ENCODE measurements around the gene AKAP12. TPM values are rescaled to one million over a fixed set of nuclear protein-coding genes. Genes with fewer than 3 reads are reported as not detected.
"Not testable (repeated sequence)": the region's sequence is repeated elsewhere in the genome, so short reads cannot be mapped to it uniquely, and the experiment has no call there.

Gene AKAP12
- total RNA-seq, 2 experiments from 2014 or later, result 4.1 to 5.0 TPM

- CTCF ChIA-PET, result interaction anchor here (2.0 kb wide), 1 partner anchor 15 kb away, joined by 5 read pairs; no protein-coding TSS in a partner anchor
- peak overlapping the region; percentile 9 for H3K27ac Mint-ChIP-seq
- no peaks in the 10 kb centered on the region for H3K27me3 Mint-ChIP-seq
- peaks cover 81% of the 10 kb centered on the region for H3K4me1 Mint-ChIP-seq
- H3K36me3 Mint-ChIP-seq (ENCODE audit: low read depth), result peaks cover 28% of the 10 kb centered on the region
- intact Hi-C loops (cut with DNase I, micrococcal nuclease), result loop anchor here in 1 of 2 experiments (5.0 to 10.0 kb wide), 2 partner anchors 89 to 781 kb away; partner anchors contain the start of gene PLEKHG1
- no peak for ATAC-seq
- POLR2A ChIA-PET, result no interaction called here
- no peaks in the 10 kb centered on the region for H3K9me3 Mint-ChIP-seq (ENCODE audit: low read depth)
- no peak overlapping the region for H3K4me3 Mint-ChIP-seq
- no peak for DNase-seq
Observed at GRCh38 chr6:151375833-151376232, 136.1 kb downstream of the AKAP12 start.

GRCh38 chr6:151376440-151376839, 136.7 kb downstream of the AKAP12 start:
- DNase-seq (no peak), ATAC-seq (no peak)
- H3K36me3 Mint-ChIP-seq (ENCODE audit: low read depth), result peaks cover 22% of the 10 kb centered on the region
- intact Hi-C loops (cut with DNase I, micrococcal nuclease), result loop anchor here in 1 of 2 experiments (5.0 to 10.0 kb wide), 2 partner anchors 89 to 782 kb away; partner anchors contain the start of gene PLEKHG1
- no peaks in the 10 kb centered on the region for H3K9me3 Mint-ChIP-seq (ENCODE audit: low read depth)
- no peaks in the 10 kb centered on the region for H3K27me3 Mint-ChIP-seq
- no peak overlapping the region for H3K4me3 Mint-ChIP-seq
- peak overlapping the region; percentile 59 for H3K27ac Mint-ChIP-seq
- H3K4me1 Mint-ChIP-seq, result peaks cover 80% of the 10 kb centered on the region
- POLR2A ChIA-PET, result no interaction called here
- CTCF ChIA-PET, result interaction anchor here (2.0 kb wide), 1 partner anchor 14 kb away, joined by 5 read pairs; no protein-coding TSS in a partner anchor

GRCh38 chr6:151377095-151377494, 137.3 kb downstream of the AKAP12 start:
- H3K4me1 Mint-ChIP-seq, result peaks cover 77% of the 10 kb centered on the region
- H3K27ac Mint-ChIP-seq, result no peak overlapping the region
- no peak overlapping the region for H3K4me3 Mint-ChIP-seq
- POLR2A ChIA-PET, result no interaction called here
- CTCF ChIA-PET, result no interaction called here
- H3K36me3 Mint-ChIP-seq (ENCODE audit: low read depth), result peaks cover 18% of the 10 kb centered on the region
- no peak for ATAC-seq
- intact Hi-C loops (cut with DNase I, micrococcal nuclease), result loop anchor here in 1 of 2 experiments (5.0 to 10.0 kb wide), 2 partner anchors 90 to 782 kb away; partner anchors contain the start of gene PLEKHG1
- H3K27me3 Mint-ChIP-seq, result no peaks in the 10 kb centered on the region
- no peak for DNase-seq
- H3K9me3 Mint-ChIP-seq (ENCODE audit: low read depth), result no peaks in the 10 kb centered on the region

- Mint-ChIP-seq H3K4me1 (peaks cover 65% of the 10 kb centered on the region), H3K9me3 (ENCODE audit: low read depth) (no peaks in the 10 kb centered on the region), H3K27ac (peak overlapping the region; percentile 99), H3K27me3 (no peaks in the 10 kb centered on the region), H3K36me3 (ENCODE audit: low read depth) (peaks cover 15% of the 10 kb centered on the region), H3K4me3 (peak overlapping the region; percentile 77)
- ATAC-seq (peak; percentile 71), DNase-seq (peak; percentile 39)
- intact Hi-C loops (cut with DNase I, micrococcal nuclease), result loop anchor here in 1 of 2 experiments (1.0 to 10.0 kb wide), 3 partner anchors 9 to 785 kb away; partner anchors contain the start of gene PLEKHG1
- POLR2A ChIA-PET, result no interaction called here
- CTCF ChIA-PET, result interaction anchor here (1.1 kb wide), 1 partner anchor 31 kb away, joined by 3 read pairs; no protein-coding TSS in a partner anchor
Observed at GRCh38 chr6:151379933-151380847, 140.4 kb downstream of the AKAP12 start.

GRCh38 chr6:151380848-151381205, 141.1 kb downstream of the AKAP12 start:
- peaks cover 67% of the 10 kb centered on the region for H3K4me1 Mint-ChIP-seq
- CTCF ChIA-PET, result interaction anchor here (1.1 kb wide), 1 partner anchor 32 kb away, joined by 3 read pairs; no protein-coding TSS in a partner anchor

GRCh38 chr6:151381722-151382121, 142.0 kb downstream of the AKAP12 start:
- peak overlapping the region; percentile 99 for H3K27ac Mint-ChIP-seq
- H3K4me3 Mint-ChIP-seq, result peak overlapping the region; percentile 29
- peak; percentile 65 for ATAC-seq
- H3K9me3 Mint-ChIP-seq (ENCODE audit: low read depth), result no peaks in the 10 kb centered on the region
- H3K36me3 Mint-ChIP-seq (ENCODE audit: low read depth), result peaks cover 21% of the 10 kb centered on the region
- peaks cover 63% of the 10 kb centered on the region for H3K4me1 Mint-ChIP-seq
- no peaks in the 10 kb centered on the region for H3K27me3 Mint-ChIP-seq
- CTCF ChIA-PET, result no interaction called here
- POLR2A ChIA-PET, result no interaction called here
- peak; percentile 30 for DNase-seq
- intact Hi-C loops (cut with DNase I, micrococcal nuclease), result no loop called here

More at GRCh38 chr6:151380848-151381205, 141.1 kb downstream of the AKAP12 start:
- POLR2A ChIA-PET, result no interaction called here
- intact Hi-C loops (cut with DNase I, micrococcal nuclease), result loop anchor here in 1 of 2 experiments (1.0 kb wide), 1 partner anchor 8 kb away; no protein-coding TSS in a partner anchor
- ATAC-seq (peak; percentile 7), DNase-seq (no peak)
- no peaks in the 10 kb centered on the region for H3K9me3 Mint-ChIP-seq (ENCODE audit: low read depth)
- H3K27me3 Mint-ChIP-seq, result no peaks in the 10 kb centered on the region
- peak overlapping the region; percentile 99 for H3K27ac Mint-ChIP-seq
- peaks cover 17% of the 10 kb centered on the region for H3K36me3 Mint-ChIP-seq (ENCODE audit: low read depth)
- H3K4me3 Mint-ChIP-seq, result peak overlapping the region; percentile 77

- Mint-ChIP-seq H3K36me3 (ENCODE audit: low read depth) (peaks cover 23% of the 10 kb centered on the region), H3K4me1 (peaks cover 63% of the 10 kb centered on the region)
- POLR2A ChIA-PET; intact Hi-C loops (cut with DNase I, micrococcal nuclease); ATAC-seq; DNase-seq; H3K27me3 Mint-ChIP-seq; CTCF ChIA-PET; H3K4me3 Mint-ChIP-seq; H3K27ac Mint-ChIP-seq; H3K9me3 Mint-ChIP-seq (ENCODE audit: low read depth): not testable (repeated sequence)
Observed at GRCh38 chr6:151382631-151383030, 142.9 kb downstream of the AKAP12 start.

GRCh38 chr6:151384151-151384550, 144.4 kb downstream of the AKAP12 start:
- Mint-ChIP-seq H3K4me3 (no peak overlapping the region), H3K4me1 (peaks cover 59% of the 10 kb centered on the region), H3K36me3 (ENCODE audit: low read depth) (peaks cover 29% of the 10 kb centered on the region), H3K9me3 (ENCODE audit: low read depth) (no peaks in the 10 kb centered on the region), H3K27ac (peak overlapping the region; percentile 21), H3K27me3 (no peaks in the 10 kb centered on the region)
- ChIA-PET POLR2A (no interaction called here), CTCF (interaction anchor here (1.0 to 1.8 kb wide), 2 partner anchors 59 to 1376 kb away, joined by 3 to 6 read pairs; no protein-coding TSS in a partner anchor)
- ATAC-seq (no peak), DNase-seq (no peak)
- intact Hi-C loops (cut with DNase I, micrococcal nuclease), result no loop called here

GRCh38 chr6:151385177-151385576, 145.4 kb downstream of the AKAP12 start:
- ChIA-PET POLR2A (no interaction called here), CTCF (interaction anchor here (0.5 to 1.8 kb wide), 4 partner anchors 20 to 1377 kb away, joined by 3 to 6 read pairs (median 3); no protein-coding TSS in a partner anchor)
- Mint-ChIP-seq H3K27ac (peak overlapping the region; percentile 11), H3K36me3 (ENCODE audit: low read depth) (peaks cover 29% of the 10 kb centered on the region), H3K27me3 (no peaks in the 10 kb centered on the region), H3K4me1 (peaks cover 51% of the 10 kb centered on the region), H3K9me3 (ENCODE audit: low read depth) (no peaks in the 10 kb centered on the region), H3K4me3 (no peak overlapping the region)
- intact Hi-C loops (cut with DNase I, micrococcal nuclease), result no loop called here
- ATAC-seq, result no peak
- DNase-seq, result no peak

- Mint-ChIP-seq H3K27me3 (no peaks in the 10 kb centered on the region), H3K9me3 (ENCODE audit: low read depth) (no peaks in the 10 kb centered on the region), H3K4me3 (no peak overlapping the region), H3K4me1 (peaks cover 39% of the 10 kb centered on the region), H3K27ac (peak overlapping the region; percentile 79), H3K36me3 (ENCODE audit: low read depth) (peaks cover 31% of the 10 kb centered on the region)
- DNase-seq, result no peak
- intact Hi-C loops (cut with DNase I, micrococcal nuclease), result no loop called here
- ATAC-seq, result no peak
- POLR2A ChIA-PET, result no interaction called here
- CTCF ChIA-PET, result no interaction called here
Observed at GRCh38 chr6:151387175-151387970, 147.6 kb downstream of the AKAP12 start.

GRCh38 chr6:151388236-151388635, 148.5 kb downstream of the AKAP12 start:
- Mint-ChIP-seq H3K4me3 (peak overlapping the region; percentile 36), H3K27ac (peak overlapping the region; percentile 86), H3K9me3 (ENCODE audit: low read depth) (no peaks in the 10 kb centered on the region), H3K27me3 (no peaks in the 10 kb centered on the region), H3K36me3 (ENCODE audit: low read depth) (peaks cover 35% of the 10 kb centered on the region), H3K4me1 (peaks cover 46% of the 10 kb centered on the region)
- ATAC-seq (no peak), DNase-seq (no peak)
- POLR2A ChIA-PET, result no interaction called here
- CTCF ChIA-PET, result no interaction called here
- intact Hi-C loops (cut with DNase I, micrococcal nuclease), result no loop called here
